HG03045 (cell line): ENCODE data around the gene ERC2.
"Not testable (repeated sequence)": the region's sequence is repeated elsewhere in the genome, so short reads cannot be mapped to it uniquely, and the experiment has no call there.

Experiments
- ATAC-seq: cut with Tn5 transposase; IDR thresholded peaks from one replicate; pipeline ENCODE4 v1.9.1; 2021; ENCODE audit warnings: mild to moderate bottlenecking, moderate library complexity; ENCODE audit not compliant: unreplicated experiment

The ERC2 gene

GRCh38 chr3:56087451-56088053 lies 380.7 kb downstream of the ERC2 start:
- ATAC-seq = no peak

GRCh38 chr3:56086355-56086754 lies 381.9 kb downstream of the ERC2 start:
- no peak for ATAC-seq

- no peak for ATAC-seq
Measured at GRCh38 chr3:56081246-56081645, 387.0 kb downstream of the ERC2 start.

- no peak for ATAC-seq
Measured at GRCh38 chr3:56076746-56077145, 391.5 kb downstream of the ERC2 start.

- ATAC-seq = no peak
Measured at GRCh38 chr3:56075089-56075488, 393.2 kb downstream of the ERC2 start.

- no peak for ATAC-seq
Measured at GRCh38 chr3:56069766-56070165, 398.5 kb downstream of the ERC2 start.

- not testable (repeated sequence) for ATAC-seq
Measured at GRCh38 chr3:56066405-56066804, 401.9 kb downstream of the ERC2 start.

GRCh38 chr3:56064684-56065083 lies 403.6 kb downstream of the ERC2 start:
- ATAC-seq = no peak

- no peak for ATAC-seq
Measured at GRCh38 chr3:56061279-56061626, 407.0 kb downstream of the ERC2 start.

GRCh38 chr3:56060521-56061278 lies 407.6 kb downstream of the ERC2 start:
- no peak for ATAC-seq

GRCh38 chr3:56059731-56060130 lies 408.5 kb downstream of the ERC2 start:
- ATAC-seq = no peak

GRCh38 chr3:56055951-56056350 lies 412.3 kb downstream of the ERC2 start:
- no peak for ATAC-seq

GRCh38 chr3:56055546-56055945 lies 412.7 kb downstream of the ERC2 start:
- ATAC-seq = no peak

- ATAC-seq = no peak
Measured at GRCh38 chr3:56054844-56055243, 413.4 kb downstream of the ERC2 start.

GRCh38 chr3:56053727-56054126 lies 414.5 kb downstream of the ERC2 start:
- no peak for ATAC-seq

GRCh38 chr3:56052188-56052587 lies 416.1 kb downstream of the ERC2 start:
- no peak for ATAC-seq

GRCh38 chr3:56051052-56051451 lies 417.2 kb downstream of the ERC2 start:
- ATAC-seq = no peak

GRCh38 chr3:56048946-56049345 lies 419.3 kb downstream of the ERC2 start:
- no peak for ATAC-seq

- no peak for ATAC-seq
Measured at GRCh38 chr3:56048331-56048730, 419.9 kb downstream of the ERC2 start.

- ATAC-seq = no peak
Measured at GRCh38 chr3:56042326-56042951, 425.8 kb downstream of the ERC2 start.

- no peak for ATAC-seq
Measured at GRCh38 chr3:56025326-56025725, 442.9 kb downstream of the ERC2 start.

- ATAC-seq = no peak
Measured at GRCh38 chr3:56023546-56023945, 444.7 kb downstream of the ERC2 start.
